Calu3 (cell line): Measurements from ENCODE around the gene HMCN2. TPM values are rescaled to one million over a fixed set of nuclear protein-coding genes. Genes with fewer than 3 reads are reported as not detected.

Experiments
- BruUV-seq: library from RNA; stranded (reverse); fragments of 400-500 nt; replicated peaks from 2 replicates; lab custom pipeline; 2021; lab: Mats Ljungman, UMichigan
- CTCF ChIA-PET: fragments of 300-600 bp; sonication (Branson Sonifier 250); formaldehyde crosslinking; loops from one replicate; lab custom pipeline; 2022; ENCODE audit warnings: antibody characterized with exemption; lab: Charles Lee
- DNase-seq: peaks from one replicate; pipeline ENCODE4 v3.0.0; 2022
- H3K27ac Mint-ChIP-seq: one replicate; pipeline ENCODE4 v1.8.0; 2022; ENCODE audit warnings: mixed read lengths; ENCODE audit not compliant: unreplicated experiment
- H3K27me3 Mint-ChIP-seq: one replicate; pipeline ENCODE4 v1.8.0; 2022; ENCODE audit warnings: mixed read lengths; ENCODE audit not compliant: unreplicated experiment
- H3K36me3 Mint-ChIP-seq: one replicate; pipeline ENCODE4 v1.8.0; 2022; ENCODE audit warnings: mild to moderate bottlenecking, moderate library complexity, mixed read lengths; ENCODE audit not compliant: insufficient read depth, unreplicated experiment
- H3K4me1 Mint-ChIP-seq: one replicate; pipeline ENCODE4 v1.8.0; 2022; ENCODE audit warnings: mild to moderate bottlenecking, low read depth, mixed read lengths; ENCODE audit not compliant: unreplicated experiment
- H3K4me3 Mint-ChIP-seq: one replicate; pipeline ENCODE4 v1.8.0; 2022; ENCODE audit warnings: mild to moderate bottlenecking, low read depth, moderate library complexity, mixed read lengths; ENCODE audit not compliant: unreplicated experiment
- H3K9me3 Mint-ChIP-seq: one replicate; pipeline ENCODE4 v1.8.0; 2022; ENCODE audit warnings: low read depth, mixed read lengths; ENCODE audit not compliant: unreplicated experiment
- intact Hi-C: fragments of 100-400 bp; cut with micrococcal nuclease; formaldehyde crosslinking; loops from one replicate; pipeline ENCODE4 v1.10.0; 2022; ENCODE audit not compliant: unreplicated experiment
- total RNA-seq: library from RNA; stranded (reverse); gene quantifications from 2 replicates; pipeline ENCODE4 v1.2.3, GENCODE V29; 2022
- TF ChIP-seq, protein P1 (sequence below): fragments of 200-600 bp; IDR thresholded peaks from one replicate; pipeline ENCODE4 v1.8.0; 2022; ENCODE audit warnings: antibody characterized with exemption; ENCODE audit not compliant: unreplicated experiment

Gene HMCN2
- total RNA-seq, 1 experiment from 2014 or later, result not detected

GRCh38 chr9:130285271-130285670, 19.7 kb downstream of the HMCN2 start:
- DNase-seq, result no peak
- TF ChIP-seq, protein P1, sequence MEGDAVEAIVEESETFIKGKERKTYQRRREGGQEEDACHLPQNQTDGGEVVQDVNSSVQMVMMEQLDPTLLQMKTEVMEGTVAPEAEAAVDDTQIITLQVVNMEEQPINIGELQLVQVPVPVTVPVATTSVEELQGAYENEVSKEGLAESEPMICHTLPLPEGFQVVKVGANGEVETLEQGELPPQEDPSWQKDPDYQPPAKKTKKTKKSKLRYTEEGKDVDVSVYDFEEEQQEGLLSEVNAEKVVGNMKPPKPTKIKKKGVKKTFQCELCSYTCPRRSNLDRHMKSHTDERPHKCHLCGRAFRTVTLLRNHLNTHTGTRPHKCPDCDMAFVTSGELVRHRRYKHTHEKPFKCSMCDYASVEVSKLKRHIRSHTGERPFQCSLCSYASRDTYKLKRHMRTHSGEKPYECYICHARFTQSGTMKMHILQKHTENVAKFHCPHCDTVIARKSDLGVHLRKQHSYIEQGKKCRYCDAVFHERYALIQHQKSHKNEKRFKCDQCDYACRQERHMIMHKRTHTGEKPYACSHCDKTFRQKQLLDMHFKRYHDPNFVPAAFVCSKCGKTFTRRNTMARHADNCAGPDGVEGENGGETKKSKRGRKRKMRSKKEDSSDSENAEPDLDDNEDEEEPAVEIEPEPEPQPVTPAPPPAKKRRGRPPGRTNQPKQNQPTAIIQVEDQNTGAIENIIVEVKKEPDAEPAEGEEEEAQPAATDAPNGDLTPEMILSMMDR, result no peak
- intact Hi-C loops, result no loop called here
- CTCF ChIA-PET, result no interaction called here
- H3K4me3 Mint-ChIP-seq, result no peak overlapping the region
- no TSS peak for BruUV-seq
- H3K9me3 Mint-ChIP-seq, result no peaks in the 10 kb centered on the region
- H3K27me3 Mint-ChIP-seq, result peaks cover 86% of the 10 kb centered on the region
- no peak overlapping the region for H3K27ac Mint-ChIP-seq
- H3K4me1 Mint-ChIP-seq, result peaks cover 8% of the 10 kb centered on the region
- no peaks in the 10 kb centered on the region for H3K36me3 Mint-ChIP-seq

DNA sequence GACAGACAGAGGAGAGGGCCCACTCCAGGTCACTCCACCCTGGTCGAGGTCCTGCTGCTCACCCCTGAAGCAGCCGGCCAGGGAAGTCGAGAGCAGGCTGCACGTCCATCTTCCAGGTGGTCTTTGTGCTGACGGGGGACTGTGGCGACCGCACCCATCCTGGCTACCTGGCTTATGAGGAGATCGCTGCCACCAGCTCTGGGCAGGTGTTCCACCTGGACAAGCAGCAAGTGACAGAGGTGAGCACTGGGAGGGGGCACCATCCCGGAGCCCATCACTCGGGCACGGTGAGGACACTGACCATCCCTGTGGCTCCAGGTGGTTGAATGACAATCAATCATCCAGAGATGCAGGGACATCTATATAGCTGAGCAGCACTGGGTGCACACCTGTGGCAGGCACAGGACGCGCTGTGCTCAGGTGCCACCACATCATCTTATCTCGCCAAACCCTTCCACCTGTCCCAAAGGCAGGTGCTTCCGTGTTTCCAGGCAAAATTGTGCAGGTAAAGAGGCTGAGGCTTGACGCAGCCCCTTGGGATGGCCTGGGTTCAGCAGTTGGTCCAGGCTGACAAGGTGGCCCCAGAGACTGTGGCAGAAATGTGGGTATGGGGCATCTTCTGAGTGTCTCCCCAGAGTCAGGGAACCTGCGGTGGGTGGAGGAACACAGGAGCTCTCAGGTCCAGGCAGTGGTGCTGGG, 20.7 kb downstream of the HMCN2 start:
- Mint-ChIP-seq H3K36me3 (no peaks in the 10 kb centered on the region), H3K4me3 (no peak overlapping the region), H3K9me3 (no peaks in the 10 kb centered on the region), H3K27me3 (peaks cover 96% of the 10 kb centered on the region), H3K4me1 (peaks cover 8% of the 10 kb centered on the region), H3K27ac (no peak overlapping the region)
- CTCF ChIA-PET, result no interaction called here
- TF ChIP-seq, protein P1, result no peak
- BruUV-seq, result no TSS peak
- intact Hi-C loops, result no loop called here
- DNase-seq, result no peak

- TF ChIP-seq, protein P1, result no peak
- intact Hi-C loops, result no loop called here
- Mint-ChIP-seq H3K36me3 (no peaks in the 10 kb centered on the region), H3K27me3 (peaks cover 98% of the 10 kb centered on the region), H3K27ac (no peak overlapping the region), H3K4me1 (peaks cover 7% of the 10 kb centered on the region), H3K9me3 (no peaks in the 10 kb centered on the region), H3K4me3 (no peak overlapping the region)
- no peak for DNase-seq
- BruUV-seq, result no TSS peak
- CTCF ChIA-PET, result interaction anchor here (0.7 kb wide), 1 partner anchor 21 kb away, joined by 11 read pairs; the partner anchor contains the start of gene HMCN2
Measured at GRCh38 chr9:130286781-130287428, 21.3 kb downstream of the HMCN2 start.

- Mint-ChIP-seq H3K27me3 (peaks cover 98% of the 10 kb centered on the region), H3K4me3 (no peak overlapping the region), H3K9me3 (no peaks in the 10 kb centered on the region), H3K36me3 (no peaks in the 10 kb centered on the region), H3K4me1 (no peaks in the 10 kb centered on the region), H3K27ac (no peak overlapping the region)
- TF ChIP-seq, protein P1, result no peak
- BruUV-seq, result no TSS peak
- intact Hi-C loops, result no loop called here
- no peak for DNase-seq
- CTCF ChIA-PET, result interaction anchor here (0.6 to 0.7 kb wide), 2 partner anchors 35 to 839 kb away, joined by 3 to 7 read pairs; no protein-coding TSS in a partner anchor
Measured at GRCh38 chr9:130287736-130288135, 22.2 kb downstream of the HMCN2 start.
